ENCODE results near the gene EPM2AIP1.

The EPM2AIP1 gene

GRCh38 chr3:36942638-36943248, 50.2 kb downstream of the EPM2AIP1 start:
- no peak overlapping the region for H3K4me3 ChIP-seq (ENCODE audit: low read depth, low read length)
- DNase-seq (ENCODE audit: low read depth) = no peak
- TF ChIP-seq, protein P1, sequence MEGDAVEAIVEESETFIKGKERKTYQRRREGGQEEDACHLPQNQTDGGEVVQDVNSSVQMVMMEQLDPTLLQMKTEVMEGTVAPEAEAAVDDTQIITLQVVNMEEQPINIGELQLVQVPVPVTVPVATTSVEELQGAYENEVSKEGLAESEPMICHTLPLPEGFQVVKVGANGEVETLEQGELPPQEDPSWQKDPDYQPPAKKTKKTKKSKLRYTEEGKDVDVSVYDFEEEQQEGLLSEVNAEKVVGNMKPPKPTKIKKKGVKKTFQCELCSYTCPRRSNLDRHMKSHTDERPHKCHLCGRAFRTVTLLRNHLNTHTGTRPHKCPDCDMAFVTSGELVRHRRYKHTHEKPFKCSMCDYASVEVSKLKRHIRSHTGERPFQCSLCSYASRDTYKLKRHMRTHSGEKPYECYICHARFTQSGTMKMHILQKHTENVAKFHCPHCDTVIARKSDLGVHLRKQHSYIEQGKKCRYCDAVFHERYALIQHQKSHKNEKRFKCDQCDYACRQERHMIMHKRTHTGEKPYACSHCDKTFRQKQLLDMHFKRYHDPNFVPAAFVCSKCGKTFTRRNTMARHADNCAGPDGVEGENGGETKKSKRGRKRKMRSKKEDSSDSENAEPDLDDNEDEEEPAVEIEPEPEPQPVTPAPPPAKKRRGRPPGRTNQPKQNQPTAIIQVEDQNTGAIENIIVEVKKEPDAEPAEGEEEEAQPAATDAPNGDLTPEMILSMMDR (IDR thresholded peaks at IDR 0.05; ENCODE audit: low read depth, low read length, missing control alignments) = no peak

- TF ChIP-seq, protein P1 (IDR thresholded peaks at IDR 0.05; ENCODE audit: low read depth, low read length, missing control alignments) = no peak
- H3K4me3 ChIP-seq (ENCODE audit: low read depth, low read length) = no peak overlapping the region
- no peak for DNase-seq (ENCODE audit: low read depth)
Observed at GRCh38 chr3:36941658-36942057, 51.3 kb downstream of the EPM2AIP1 start.

DNA sequence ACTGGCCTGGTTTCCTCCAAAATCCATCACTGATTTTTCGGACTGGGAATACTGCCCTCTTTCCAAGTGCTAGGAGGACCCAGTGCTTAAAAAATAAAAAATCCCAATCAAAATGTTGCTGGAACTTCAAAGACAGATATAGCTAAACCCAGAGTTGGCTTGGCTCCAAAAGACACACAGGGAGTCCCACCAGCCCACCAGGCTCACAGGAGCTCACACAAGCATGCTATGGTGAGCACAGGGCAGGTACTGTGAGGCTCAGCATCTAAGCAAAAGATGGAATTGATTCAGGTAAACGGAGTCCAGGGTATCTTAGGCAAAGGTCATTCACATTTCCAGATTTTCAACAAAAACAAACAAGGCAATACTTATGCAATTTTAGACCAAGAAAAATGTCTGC, 51.8 kb downstream of the EPM2AIP1 start:
- TF ChIP-seq, protein P1 (IDR thresholded peaks at IDR 0.05; ENCODE audit: low read depth, low read length, missing control alignments) = no peak

GRCh38 chr3:36937492-36937891, 55.4 kb downstream of the EPM2AIP1 start:
- DNase-seq (ENCODE audit: low read depth) = no peak
- H3K4me3 ChIP-seq (ENCODE audit: low read depth, low read length) = no peak overlapping the region
- TF ChIP-seq, protein P1 (IDR thresholded peaks at IDR 0.05; ENCODE audit: low read depth, low read length, missing control alignments) = no peak

More for the DNA sequence above, 51.8 kb downstream of the EPM2AIP1 start:
- H3K4me3 ChIP-seq (ENCODE audit: low read depth, low read length) = no peak overlapping the region
- DNase-seq (ENCODE audit: low read depth) = no peak
